ENCODE data around the gene PLCB4. TPM values are rescaled to one million over a fixed set of nuclear protein-coding genes. Genes with fewer than 3 reads are reported as not detected.

Gene PLCB4
- total and polyA plus RNA-seq, 4 donors, result 1.5 to 26.2 (median 10.8) TPM

DNA sequence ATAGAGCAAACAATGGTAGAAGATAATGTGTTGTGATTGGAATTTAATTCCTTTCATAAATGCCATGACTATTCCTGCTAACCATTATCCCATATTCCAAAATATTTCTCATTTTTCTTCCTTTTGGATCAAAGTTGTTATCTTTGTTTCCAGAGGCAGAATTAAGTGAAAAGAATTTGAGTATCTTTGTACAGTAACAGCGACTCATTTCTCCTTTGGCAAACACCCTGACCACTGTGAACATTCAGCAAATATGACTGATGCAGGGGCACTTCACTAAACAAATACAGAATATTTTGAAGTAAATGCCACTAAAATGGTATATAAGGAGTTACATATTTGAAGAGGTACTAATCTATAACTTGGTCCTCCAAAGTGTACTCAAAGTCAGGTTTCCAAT, 340.5 kb downstream of the PLCB4 start:
- intact Hi-C loops (cut with DNase I), result loop anchor here (2.0 to 5.0 kb wide), 2 partner anchors 201 to 503 kb away; no protein-coding TSS in a partner anchor
- H3K36me3 ChIP-seq (ENCODE audit: control insufficient read depth in 1 of 2, insufficient read depth in 2 of 2, low read length in 1 of 2), result no peaks in the 10 kb centered on the region
- H3K9me3 ChIP-seq (ENCODE audit: control insufficient read depth, low read length), result no peaks in the 10 kb centered on the region
- no peak for DNase-seq
- H3K4me3 ChIP-seq (ENCODE audit: low read length in 2 of 2), result no peak overlapping the region
- WGBS, 2 donors, result 78 to 91% methylated on average over 1 of the region's 1 CpG
- no peaks in the 10 kb centered on the region for H3K27me3 ChIP-seq (ENCODE audit: control insufficient read depth in 1 of 2, insufficient read depth in 2 of 2, low read length in 1 of 2)
- no peak overlapping the region for H3K27ac ChIP-seq (ENCODE audit: low read depth in 1 of 2, low read length in 2 of 2)
- H3K4me1 ChIP-seq (ENCODE audit: control insufficient read depth in 1 of 2, insufficient read depth in 2 of 2, low read length in 2 of 2), result no peaks in the 10 kb centered on the region
- ATAC-seq (ENCODE audit: low FRiP score), result no peak

GRCh38 chr20:9409981-9410380, 341.1 kb downstream of the PLCB4 start:
- Histone ChIP-seq H3K27ac (ENCODE audit: low read depth in 1 of 2, low read length in 2 of 2) (no peak overlapping the region), H3K9me3 (ENCODE audit: control insufficient read depth, low read length) (no peaks in the 10 kb centered on the region), H3K4me3 (ENCODE audit: low read length in 2 of 2) (no peak overlapping the region), H3K36me3 (ENCODE audit: control insufficient read depth in 1 of 2, insufficient read depth in 2 of 2, low read length in 1 of 2) (no peaks in the 10 kb centered on the region), H3K27me3 (ENCODE audit: control insufficient read depth in 1 of 2, insufficient read depth in 2 of 2, low read length in 1 of 2) (no peaks in the 10 kb centered on the region), H3K4me1 (ENCODE audit: control insufficient read depth in 1 of 2, insufficient read depth in 2 of 2, low read length in 2 of 2) (no peaks in the 10 kb centered on the region)
- ATAC-seq (ENCODE audit: low FRiP score) (no peak), DNase-seq (no peak)
- WGBS, 2 donors, result 63 to 70% methylated on average over 2 of the region's 2 CpGs
- intact Hi-C loops (cut with DNase I), result loop anchor here (2.0 to 5.0 kb wide), 2 partner anchors 201 to 502 kb away; no protein-coding TSS in a partner anchor

- no peak for ATAC-seq (ENCODE audit: low FRiP score)
- 80 to 82% methylated on average over 1 of the region's 1 CpG for WGBS, 2 donors
- intact Hi-C loops (cut with DNase I), result no loop called here
Observed at GRCh38 chr20:9411833-9412232, 342.9 kb downstream of the PLCB4 start.

DNA sequence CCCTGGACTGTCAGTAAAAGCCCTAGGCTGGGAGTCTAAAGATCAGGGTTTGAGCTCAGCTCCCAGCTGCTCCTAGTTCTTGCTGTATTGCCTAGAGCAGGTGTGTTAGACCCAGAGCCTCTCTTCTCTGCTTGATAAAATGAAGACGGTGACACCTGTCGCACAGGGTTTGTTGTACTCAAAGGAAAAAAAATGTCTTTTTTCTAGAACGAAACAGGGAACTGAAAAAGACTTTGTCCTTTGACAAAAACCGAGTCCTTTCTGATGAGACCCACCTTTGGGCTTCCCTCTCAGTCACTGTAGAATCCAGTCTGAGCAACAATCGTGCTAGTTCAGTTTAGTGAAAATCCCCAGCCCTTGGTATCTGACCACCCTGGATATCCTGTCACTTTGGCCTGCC, 343.4 kb downstream of the PLCB4 start:
- 93 to 97% methylated on average over 5 of the region's 5 CpGs for WGBS, 2 donors
- DNase-seq (no peak), ATAC-seq (ENCODE audit: low FRiP score) (no peak)
- H3K27me3 ChIP-seq (ENCODE audit: control insufficient read depth in 1 of 2, insufficient read depth in 2 of 2, low read length in 1 of 2), result no peaks in the 10 kb centered on the region
- H3K4me3 ChIP-seq (ENCODE audit: low read length in 2 of 2), result no peak overlapping the region
- intact Hi-C loops (cut with DNase I), result no loop called here
- H3K36me3 ChIP-seq (ENCODE audit: control insufficient read depth in 1 of 2, insufficient read depth in 2 of 2, low read length in 1 of 2), result no peaks in the 10 kb centered on the region
- H3K4me1 ChIP-seq (ENCODE audit: control insufficient read depth in 1 of 2, insufficient read depth in 2 of 2, low read length in 2 of 2), result no peaks in the 10 kb centered on the region
- H3K27ac ChIP-seq (ENCODE audit: low read depth in 1 of 2, low read length in 2 of 2), result no peak overlapping the region
- H3K9me3 ChIP-seq (ENCODE audit: control insufficient read depth, low read length), result no peaks in the 10 kb centered on the region

More at GRCh38 chr20:9411833-9412232, 342.9 kb downstream of the PLCB4 start:
- Histone ChIP-seq H3K9me3 (ENCODE audit: control insufficient read depth, low read length) (no peaks in the 10 kb centered on the region), H3K36me3 (ENCODE audit: control insufficient read depth in 1 of 2, insufficient read depth in 2 of 2, low read length in 1 of 2) (no peaks in the 10 kb centered on the region), H3K27ac (ENCODE audit: low read depth in 1 of 2, low read length in 2 of 2) (no peak overlapping the region), H3K27me3 (ENCODE audit: control insufficient read depth in 1 of 2, insufficient read depth in 2 of 2, low read length in 1 of 2) (no peaks in the 10 kb centered on the region), H3K4me3 (ENCODE audit: low read length in 2 of 2) (no peak overlapping the region), H3K4me1 (ENCODE audit: control insufficient read depth in 1 of 2, insufficient read depth in 2 of 2, low read length in 2 of 2) (no peaks in the 10 kb centered on the region)
- no peak for DNase-seq

DNA sequence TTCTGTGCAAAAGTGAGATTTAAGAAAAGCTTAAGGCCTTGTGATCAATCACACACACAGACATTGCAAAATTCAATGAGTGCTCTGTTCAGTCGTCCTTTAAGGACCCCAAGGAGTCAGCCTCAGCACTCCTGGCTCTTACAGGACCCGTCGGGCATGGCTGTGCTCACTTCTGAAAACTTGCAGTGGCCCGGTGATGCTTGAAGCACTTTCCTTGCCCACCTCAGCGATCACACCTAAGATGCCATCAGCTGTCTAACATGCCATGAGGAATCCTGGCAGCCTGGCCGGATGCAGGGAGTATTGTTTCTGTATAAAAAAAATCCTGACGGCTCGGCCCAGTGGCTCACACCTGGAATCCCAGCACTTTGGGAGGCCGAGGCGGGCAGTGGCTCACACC, 344.1 kb downstream of the PLCB4 start:
- ATAC-seq (ENCODE audit: low FRiP score) (no peak), DNase-seq (no peak)
- intact Hi-C loops (cut with DNase I), result no loop called here
- no peak overlapping the region for H3K4me3 ChIP-seq (ENCODE audit: low read length in 2 of 2)
- H3K27ac ChIP-seq (ENCODE audit: low read depth in 1 of 2, low read length in 2 of 2), result no peak overlapping the region
- H3K9me3 ChIP-seq (ENCODE audit: control insufficient read depth, low read length), result no peaks in the 10 kb centered on the region
- H3K4me1 ChIP-seq (ENCODE audit: control insufficient read depth in 1 of 2, insufficient read depth in 2 of 2, low read length in 2 of 2), result no peaks in the 10 kb centered on the region
- WGBS, 2 donors, result 96% methylated on average over 10 of the region's 10 CpGs
- H3K36me3 ChIP-seq (ENCODE audit: control insufficient read depth in 1 of 2, insufficient read depth in 2 of 2, low read length in 1 of 2), result no peaks in the 10 kb centered on the region
- no peaks in the 10 kb centered on the region for H3K27me3 ChIP-seq (ENCODE audit: control insufficient read depth in 1 of 2, insufficient read depth in 2 of 2, low read length in 1 of 2)

DNA sequence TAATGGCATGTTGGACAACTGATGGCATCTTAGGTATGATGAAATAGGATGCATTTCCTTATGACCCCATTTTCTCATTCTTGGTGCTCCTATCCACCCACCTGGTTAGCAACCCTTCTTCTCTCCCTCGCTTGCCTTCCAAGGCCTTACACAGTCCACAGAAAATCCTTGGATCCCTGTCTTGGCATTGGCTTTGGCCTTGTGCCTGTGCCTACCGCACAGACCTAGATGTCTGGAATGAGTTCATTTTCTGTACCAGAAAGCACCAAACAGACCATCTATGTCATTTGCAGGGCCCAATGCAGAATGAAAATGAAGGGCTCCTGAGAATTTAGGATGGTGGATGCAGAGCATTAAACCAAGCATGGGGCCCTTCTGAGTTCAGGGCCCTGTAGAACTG, 346.5 kb downstream of the PLCB4 start:
- DNase-seq, result no peak
- H3K4me3 ChIP-seq (ENCODE audit: low read length in 2 of 2), result no peak overlapping the region
- H3K27ac ChIP-seq (ENCODE audit: low read depth in 1 of 2, low read length in 2 of 2), result no peak overlapping the region
- no peaks in the 10 kb centered on the region for H3K36me3 ChIP-seq (ENCODE audit: control insufficient read depth in 1 of 2, insufficient read depth in 2 of 2, low read length in 1 of 2)
- no peak for ATAC-seq (ENCODE audit: low FRiP score)
- intact Hi-C loops (cut with DNase I), result no loop called here
- no peaks in the 10 kb centered on the region for H3K27me3 ChIP-seq (ENCODE audit: control insufficient read depth in 1 of 2, insufficient read depth in 2 of 2, low read length in 1 of 2)
- 21 to 29% methylated on average over 2 of the region's 2 CpGs for WGBS, 2 donors
- H3K9me3 ChIP-seq (ENCODE audit: control insufficient read depth, low read length), result no peaks in the 10 kb centered on the region
- no peaks in the 10 kb centered on the region for H3K4me1 ChIP-seq (ENCODE audit: control insufficient read depth in 1 of 2, insufficient read depth in 2 of 2, low read length in 2 of 2)

GRCh38 chr20:9416421-9416820, 347.5 kb downstream of the PLCB4 start:
- H3K4me1 ChIP-seq (ENCODE audit: control insufficient read depth in 1 of 2, insufficient read depth in 2 of 2, low read length in 2 of 2), result no peaks in the 10 kb centered on the region
- WGBS, 2 donors, result 95 to 100% methylated on average over 3 of the region's 3 CpGs
- intact Hi-C loops (cut with DNase I), result no loop called here
- DNase-seq (no peak), ATAC-seq (ENCODE audit: low FRiP score) (no peak)
- no peaks in the 10 kb centered on the region for H3K9me3 ChIP-seq (ENCODE audit: control insufficient read depth, low read length)
- no peaks in the 10 kb centered on the region for H3K27me3 ChIP-seq (ENCODE audit: control insufficient read depth in 1 of 2, insufficient read depth in 2 of 2, low read length in 1 of 2)
- H3K27ac ChIP-seq (ENCODE audit: low read depth in 1 of 2, low read length in 2 of 2), result no peak overlapping the region
- no peak overlapping the region for H3K4me3 ChIP-seq (ENCODE audit: low read length in 2 of 2)
- no peaks in the 10 kb centered on the region for H3K36me3 ChIP-seq (ENCODE audit: control insufficient read depth in 1 of 2, insufficient read depth in 2 of 2, low read length in 1 of 2)

GRCh38 chr20:9417665-9418064, 348.8 kb downstream of the PLCB4 start:
- Histone ChIP-seq H3K4me1 (ENCODE audit: control insufficient read depth in 1 of 2, insufficient read depth in 2 of 2, low read length in 2 of 2) (no peaks in the 10 kb centered on the region), H3K9me3 (ENCODE audit: control insufficient read depth, low read length) (no peaks in the 10 kb centered on the region), H3K27ac (ENCODE audit: low read depth in 1 of 2, low read length in 2 of 2) (no peak overlapping the region), H3K27me3 (ENCODE audit: control insufficient read depth in 1 of 2, insufficient read depth in 2 of 2, low read length in 1 of 2) (no peaks in the 10 kb centered on the region), H3K4me3 (ENCODE audit: low read length in 2 of 2) (no peak overlapping the region), H3K36me3 (ENCODE audit: control insufficient read depth in 1 of 2, insufficient read depth in 2 of 2, low read length in 1 of 2) (no peaks in the 10 kb centered on the region)
- DNase-seq (no peak), ATAC-seq (ENCODE audit: low FRiP score) (no peak)
- intact Hi-C loops (cut with DNase I), result no loop called here

GRCh38 chr20:9422321-9423057, 353.6 kb downstream of the PLCB4 start:
- Histone ChIP-seq H3K27me3 (ENCODE audit: control insufficient read depth in 1 of 2, insufficient read depth in 2 of 2, low read length in 1 of 2) (no peaks in the 10 kb centered on the region), H3K4me3 (ENCODE audit: low read length in 2 of 2) (no peak overlapping the region), H3K36me3 (ENCODE audit: control insufficient read depth in 1 of 2, insufficient read depth in 2 of 2, low read length in 1 of 2) (no peaks in the 10 kb centered on the region), H3K4me1 (ENCODE audit: control insufficient read depth in 1 of 2, insufficient read depth in 2 of 2, low read length in 2 of 2) (no peaks in the 10 kb centered on the region), H3K27ac (ENCODE audit: low read depth in 1 of 2, low read length in 2 of 2) (no peak overlapping the region), H3K9me3 (ENCODE audit: control insufficient read depth, low read length) (no peaks in the 10 kb centered on the region)
- no peak for DNase-seq
- ATAC-seq (ENCODE audit: low FRiP score), result no peak
- 8 to 11% methylated on average over 5 of the region's 5 CpGs for WGBS, 2 donors
- intact Hi-C loops (cut with DNase I), result no loop called here

Measured in aorta (tissue), 5 donors.